HG03064 (cell line): Measurements from ENCODE around the gene KRT14.
"Not testable (repeated sequence)": the region's sequence is repeated elsewhere in the genome, so short reads cannot be mapped to it uniquely, and the experiment has no call there.

Experiments used
- ATAC-seq: cut with Tn5 transposase; IDR thresholded peaks from one replicate; pipeline ENCODE4 v1.9.1; 2021; ENCODE audit warnings: low read depth; ENCODE audit not compliant: unreplicated experiment

KRT14 gene

DNA sequence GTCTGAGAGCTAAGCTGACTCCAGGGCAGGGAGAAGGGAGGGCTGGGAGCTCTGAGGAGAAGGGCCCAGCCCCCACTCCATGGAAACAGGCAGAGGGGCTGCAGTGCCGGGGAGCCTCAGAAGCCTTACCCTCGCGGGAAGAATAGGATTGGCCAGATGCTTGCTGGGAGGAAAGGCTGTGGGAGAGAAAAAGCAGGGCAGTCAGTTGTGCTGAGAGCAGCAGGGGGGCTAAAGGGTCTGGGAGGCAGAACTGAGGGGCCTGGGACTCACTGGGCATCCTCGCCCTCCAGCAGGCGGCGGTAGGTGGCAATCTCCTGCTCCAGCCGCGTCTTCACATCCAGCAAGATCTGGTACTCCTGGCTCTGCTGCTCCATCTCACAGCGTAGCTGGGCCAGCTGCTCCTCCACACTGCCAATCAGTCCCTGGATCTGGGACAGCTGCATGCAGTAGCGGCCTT is 23.4 kb upstream of the KRT14 start:
- not testable (repeated sequence) for ATAC-seq

- ATAC-seq = not testable (repeated sequence)
Measured at GRCh38 chr17:41606930-41607329, 20.2 kb upstream of the KRT14 start.

GRCh38 chr17:41602524-41602923 is 15.8 kb upstream of the KRT14 start:
- no peak for ATAC-seq

- no peak for ATAC-seq
Measured at GRCh38 chr17:41600318-41600717, 13.6 kb upstream of the KRT14 start.

GRCh38 chr17:41599680-41600079 is 13.0 kb upstream of the KRT14 start:
- ATAC-seq = no peak

- no peak for ATAC-seq
Measured at GRCh38 chr17:41595585-41595984, 8.9 kb upstream of the KRT14 start.

GRCh38 chr17:41594363-41594915 is 7.7 kb upstream of the KRT14 start:
- ATAC-seq = no peak

GRCh38 chr17:41593306-41593981 is 6.7 kb upstream of the KRT14 start:
- no peak for ATAC-seq

DNA sequence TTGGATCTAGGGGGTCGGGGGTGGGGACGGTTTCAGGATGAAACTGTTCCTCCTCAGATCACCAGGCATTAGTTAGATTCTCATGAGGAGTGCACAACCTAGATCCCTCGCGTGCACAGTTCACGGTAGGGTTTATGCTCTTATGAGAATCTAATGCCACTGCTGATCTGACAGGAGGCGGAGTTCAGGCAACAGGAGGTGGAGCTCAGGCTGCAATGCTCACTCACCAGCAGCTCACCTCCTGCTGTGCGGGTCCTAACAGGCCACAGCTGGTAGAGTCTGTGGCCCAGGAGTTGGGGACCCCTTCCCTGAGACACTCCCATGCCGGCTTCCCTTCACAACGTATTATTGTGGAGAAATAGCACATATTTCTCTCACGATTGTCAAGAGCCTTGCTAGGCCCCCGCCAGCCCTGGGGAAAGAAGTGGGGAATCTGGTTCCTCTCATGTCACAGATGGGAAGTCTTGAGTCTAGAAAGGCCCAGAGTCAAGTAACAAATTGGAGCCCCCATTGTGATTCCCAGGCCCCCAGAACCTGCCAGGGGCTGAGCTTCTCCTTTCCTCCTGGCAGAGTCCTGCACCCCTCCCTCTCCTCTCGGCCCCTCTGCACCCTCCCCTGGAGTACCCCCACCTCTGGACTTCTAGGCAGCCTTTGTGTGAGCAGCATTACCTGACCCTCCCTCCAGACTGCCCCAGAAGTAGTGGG is 6.1 kb upstream of the KRT14 start:
- no peak for ATAC-seq

GRCh38 chr17:41589301-41589700 is 2.6 kb upstream of the KRT14 start:
- ATAC-seq = no peak

DNA sequence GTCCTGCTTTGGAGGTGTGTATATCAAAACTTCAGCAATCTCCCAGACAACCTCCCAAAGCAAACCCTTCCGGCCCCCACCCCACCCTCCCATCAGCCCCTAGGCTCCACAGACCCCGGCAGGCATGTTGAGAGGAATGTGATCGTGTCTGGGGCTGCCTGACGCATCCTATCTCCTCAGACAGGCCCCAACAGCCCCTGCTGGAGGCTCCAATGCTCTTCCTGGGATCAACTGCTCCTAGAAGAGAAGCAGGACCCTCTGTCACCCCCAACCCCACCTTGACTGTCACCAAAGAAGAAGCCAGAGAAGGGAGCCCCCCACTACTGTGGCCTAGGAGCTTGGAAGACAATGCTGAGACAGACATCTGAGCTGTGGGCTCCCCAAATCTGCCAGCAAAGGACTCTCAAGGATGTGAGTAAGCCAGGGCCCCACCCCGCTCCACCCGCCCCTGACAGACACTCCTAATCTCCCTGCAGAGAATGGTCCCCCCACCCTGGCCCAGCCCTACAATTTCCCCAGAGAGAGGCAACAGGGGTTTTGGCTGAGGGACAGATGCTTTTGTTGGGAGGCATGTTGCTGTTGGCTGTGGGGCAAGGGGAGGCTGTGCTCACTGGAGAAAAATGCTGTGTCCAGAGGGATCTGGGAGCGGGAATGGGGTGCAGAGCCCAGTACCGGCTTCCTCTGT is 1.6 kb upstream of the KRT14 start:
- no peak for ATAC-seq

DNA sequence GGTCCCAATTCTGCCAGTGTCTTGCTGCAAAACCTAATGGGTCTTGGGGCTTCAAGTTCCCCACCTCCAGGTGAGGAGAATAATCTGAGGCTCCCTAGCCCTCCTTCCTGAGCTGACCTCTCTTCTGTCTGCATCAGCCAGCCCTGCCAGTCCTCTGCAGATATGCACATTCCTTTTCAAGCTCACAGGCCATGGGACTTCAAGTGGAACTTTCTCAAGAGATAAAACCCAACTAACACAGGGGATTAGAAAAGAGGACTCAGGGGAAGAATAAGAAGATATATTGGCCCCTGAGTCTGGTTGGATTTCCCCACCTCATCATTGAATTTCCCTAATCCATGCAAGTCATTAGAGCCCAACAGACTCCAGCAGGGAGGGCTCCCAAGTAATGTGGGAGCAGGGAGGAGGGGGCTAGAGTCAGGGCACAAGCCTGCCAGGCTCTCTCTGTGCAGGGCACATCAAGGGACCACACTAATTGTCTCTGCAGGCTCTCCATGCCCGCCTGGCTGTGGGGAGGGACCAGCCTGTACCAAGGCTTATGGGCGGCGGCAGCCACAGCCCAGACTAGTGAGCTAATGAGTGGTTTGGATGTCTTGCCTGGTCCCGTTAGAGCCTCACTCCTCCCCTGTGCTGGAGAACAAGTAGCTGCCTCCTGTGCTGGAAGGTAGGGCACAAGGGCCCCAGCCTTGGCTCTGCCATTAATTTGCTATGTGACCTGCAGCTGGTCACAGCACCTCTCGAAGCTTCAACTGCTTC is 1.2 kb downstream of the KRT14 start:
- ATAC-seq = no peak

DNA sequence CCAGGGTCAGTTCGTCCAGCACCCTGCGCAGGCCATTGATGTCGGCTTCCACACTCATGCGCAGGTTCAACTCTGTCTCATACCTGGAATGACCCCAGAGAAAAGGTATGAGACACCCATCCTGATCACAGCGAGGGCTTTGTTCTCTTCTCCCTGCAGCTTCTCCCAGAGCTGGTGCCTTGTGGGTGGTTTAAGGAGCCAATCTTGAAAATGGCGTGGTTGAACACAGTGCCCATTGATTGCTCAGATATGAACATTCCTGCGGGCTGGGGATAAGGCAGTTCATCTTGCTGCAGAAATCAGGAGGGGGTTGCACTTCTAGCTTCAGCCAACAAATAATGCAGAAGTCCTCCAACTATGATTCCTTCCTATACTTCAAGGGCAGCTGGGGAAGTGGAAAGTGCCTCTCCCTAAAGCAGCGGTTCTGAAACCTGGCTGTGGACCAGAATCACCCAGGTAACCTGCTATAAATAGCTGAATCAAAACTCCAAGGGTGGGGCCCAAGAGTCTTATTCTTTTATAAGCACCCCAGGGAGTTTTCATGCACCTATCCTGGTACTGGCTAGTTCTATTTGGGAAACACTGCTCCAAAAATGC is 2.3 kb downstream of the KRT14 start:
- not testable (repeated sequence) for ATAC-seq

DNA sequence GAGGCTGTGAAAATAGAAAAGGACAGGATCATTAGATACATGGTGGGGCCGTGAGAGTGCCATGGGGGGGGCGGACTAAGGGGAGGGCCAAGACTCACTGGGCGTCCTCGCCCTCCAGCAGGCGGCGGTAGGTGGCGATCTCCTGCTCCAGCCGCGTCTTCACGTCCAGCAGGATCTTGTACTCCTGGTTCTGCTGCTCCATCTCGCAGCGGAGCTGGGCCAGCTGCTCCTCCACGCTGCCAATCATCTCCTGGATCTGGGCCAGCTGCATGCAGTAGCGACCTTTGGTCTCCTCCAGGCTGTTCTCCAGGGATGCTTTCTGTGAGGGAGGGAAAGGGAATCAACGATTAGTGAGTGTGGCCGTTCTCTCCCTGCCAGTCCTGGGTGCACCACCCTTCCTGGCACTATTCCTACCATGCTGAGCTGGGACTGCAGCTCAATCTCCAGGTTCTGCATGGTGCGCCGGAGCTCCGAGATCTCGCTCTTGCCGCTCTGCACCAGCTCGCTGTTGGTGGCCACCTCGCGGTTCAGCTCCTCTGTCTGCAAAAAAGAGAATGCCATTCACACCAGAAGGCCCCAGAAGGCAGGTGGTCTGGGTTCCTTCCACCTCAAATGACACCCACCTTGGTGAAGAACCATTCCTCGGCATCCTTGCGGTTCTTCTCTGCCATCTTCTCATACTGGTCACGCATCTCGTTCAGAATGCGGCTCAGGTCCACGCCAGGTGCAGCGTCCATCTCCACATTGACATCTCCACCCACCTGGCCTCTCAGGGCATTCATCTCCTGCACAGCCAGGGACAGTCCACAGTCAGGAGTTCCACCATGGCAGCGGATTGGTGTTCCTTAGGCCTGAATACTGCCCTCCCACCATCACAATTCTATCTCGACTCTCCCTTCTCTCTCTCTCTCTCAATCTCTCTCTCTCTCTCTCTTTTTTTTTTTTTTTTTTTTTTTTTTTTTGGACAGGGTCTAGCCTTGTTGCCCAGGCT is 3.3 kb downstream of the KRT14 start:
- no peak for ATAC-seq

GRCh38 chr17:41582061-41582968 is 4.4 kb downstream of the KRT14 start:
- ATAC-seq = not testable (repeated sequence)

DNA sequence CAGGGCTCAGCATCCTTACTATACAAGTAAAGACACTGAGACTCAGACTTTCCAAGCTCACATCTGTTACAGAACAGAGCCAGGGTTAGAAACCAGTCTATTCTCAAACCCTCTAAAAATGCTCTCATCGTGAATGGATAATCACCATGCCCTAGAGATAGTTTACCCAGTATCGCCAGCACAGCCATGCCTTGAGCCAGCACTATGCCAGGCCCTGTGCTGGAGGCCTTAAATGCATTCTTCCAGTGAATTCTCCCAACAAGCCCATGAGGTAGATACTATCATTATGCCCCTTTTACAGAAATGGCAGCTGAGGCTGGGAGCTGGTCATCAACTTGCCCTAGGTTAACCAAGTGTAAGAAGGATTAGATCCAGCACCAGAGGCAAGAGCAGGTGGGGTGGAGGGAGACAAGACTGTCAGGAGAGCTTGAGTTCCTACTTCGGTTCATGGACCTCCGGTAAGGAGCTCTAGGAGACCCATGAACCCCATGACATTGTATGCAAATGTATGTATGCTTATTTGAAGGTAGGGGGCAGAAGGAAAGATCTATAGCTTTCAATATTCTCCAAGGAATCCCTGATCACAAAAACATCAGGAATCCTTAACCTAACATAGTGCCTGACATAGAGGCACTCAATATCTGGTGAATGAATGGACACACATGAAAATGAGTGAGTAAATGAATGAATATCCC is 5.2 kb downstream of the KRT14 start:
- ATAC-seq = no peak

DNA sequence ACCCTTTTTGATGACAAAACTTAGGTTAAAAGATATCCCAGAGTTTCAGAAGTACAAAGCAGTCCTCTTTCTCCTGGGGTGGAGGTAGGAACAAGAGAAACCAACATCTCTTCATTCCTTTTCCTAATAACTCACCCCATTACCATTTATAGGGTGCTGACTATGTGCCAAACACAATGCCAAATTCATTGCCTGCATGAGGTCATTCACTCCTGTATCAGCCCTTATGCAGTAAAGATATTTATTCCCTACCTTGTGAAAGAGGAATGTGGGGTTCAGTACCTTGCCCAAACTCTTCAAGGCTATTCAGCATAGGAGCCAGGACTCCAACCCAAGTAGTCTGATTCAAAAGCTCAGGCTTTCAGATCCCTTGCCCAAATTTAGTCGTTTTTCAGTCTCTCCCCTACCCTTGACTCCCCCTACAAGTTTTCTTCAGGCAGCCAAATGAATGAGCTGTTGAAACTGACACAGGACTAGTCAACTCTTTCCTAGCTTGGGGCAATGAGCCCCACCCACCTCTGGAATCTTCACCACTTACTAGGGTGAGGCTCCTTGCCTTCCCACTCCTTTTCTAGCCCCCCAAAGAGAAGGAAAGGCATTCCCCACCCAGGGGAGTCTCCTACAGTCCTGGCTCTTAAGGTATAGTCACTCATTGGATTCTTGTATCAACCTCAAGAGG is 5.9 kb downstream of the KRT14 start:
- no peak for ATAC-seq
